ENCODE results near the gene COG7.
"Not testable (repeated sequence)": the region's sequence is repeated elsewhere in the genome, so short reads cannot be mapped to it uniquely, and the experiment has no call there.

- not testable (repeated sequence) for TF ChIP-seq POLR2A, CTCF (IDR thresholded peaks at IDR 0.05)
Observed at GRCh38 chr16:23483492-23483891, 30.5 kb upstream of the COG7 start.

All from heart left ventricle (tissue), 13 donors.